GM21423 (cell line): ENCODE results near the gene ITPK1.

Experiments used
- ATAC-seq: cut with Tn5 transposase; IDR thresholded peaks from one replicate; pipeline ENCODE4 v1.9.1; 2021; ENCODE audit warnings: mild to moderate bottlenecking, moderate library complexity; ENCODE audit not compliant: unreplicated experiment

The ITPK1 gene

DNA sequence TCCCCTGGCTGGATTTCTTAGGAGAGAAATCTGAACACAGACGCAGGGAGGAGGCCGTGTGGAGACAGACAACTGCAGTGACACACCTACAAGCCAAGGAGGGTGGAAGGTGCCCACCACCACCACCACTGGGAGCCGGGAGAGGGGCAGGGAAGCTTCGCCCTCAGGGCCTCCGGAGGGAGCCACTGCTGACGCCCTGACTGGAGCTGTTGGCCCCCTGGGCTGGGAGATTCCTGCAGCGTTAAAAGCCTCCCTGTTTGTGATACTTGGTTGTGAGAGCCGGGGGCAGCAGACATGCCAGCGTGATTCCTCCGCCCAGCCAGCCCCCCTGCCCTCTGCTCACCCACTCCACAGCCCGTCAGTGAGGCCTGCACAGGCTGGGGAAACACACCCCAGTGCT, 120.8 kb downstream of the ITPK1 start:
- ATAC-seq, result no peak

GRCh38 chr14:92994131-92994676, 121.5 kb downstream of the ITPK1 start:
- ATAC-seq, result no peak

- no peak for ATAC-seq
These were observed 122.4 kb downstream of the ITPK1 start for GRCh38 chr14:92993302-92993701.

DNA sequence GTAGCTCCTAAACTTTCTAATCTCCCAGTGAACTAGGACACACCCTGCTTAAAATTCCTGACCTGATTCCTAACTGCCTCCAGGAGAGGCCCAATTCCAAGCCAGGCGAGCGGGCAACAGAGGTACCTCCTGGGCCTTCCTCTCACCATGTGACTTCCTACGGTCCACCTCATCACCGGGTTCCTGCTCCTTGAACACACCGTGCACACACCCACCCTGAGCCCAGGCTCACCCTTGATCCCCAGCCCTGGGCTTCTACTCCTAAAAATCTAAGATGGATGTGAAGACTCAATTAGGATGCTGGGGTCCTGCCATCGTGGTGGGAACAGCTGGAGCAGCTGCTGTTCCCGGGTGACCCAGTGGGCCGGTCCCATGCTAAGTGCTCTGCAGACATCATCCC, 124.2 kb downstream of the ITPK1 start:
- no peak for ATAC-seq

DNA sequence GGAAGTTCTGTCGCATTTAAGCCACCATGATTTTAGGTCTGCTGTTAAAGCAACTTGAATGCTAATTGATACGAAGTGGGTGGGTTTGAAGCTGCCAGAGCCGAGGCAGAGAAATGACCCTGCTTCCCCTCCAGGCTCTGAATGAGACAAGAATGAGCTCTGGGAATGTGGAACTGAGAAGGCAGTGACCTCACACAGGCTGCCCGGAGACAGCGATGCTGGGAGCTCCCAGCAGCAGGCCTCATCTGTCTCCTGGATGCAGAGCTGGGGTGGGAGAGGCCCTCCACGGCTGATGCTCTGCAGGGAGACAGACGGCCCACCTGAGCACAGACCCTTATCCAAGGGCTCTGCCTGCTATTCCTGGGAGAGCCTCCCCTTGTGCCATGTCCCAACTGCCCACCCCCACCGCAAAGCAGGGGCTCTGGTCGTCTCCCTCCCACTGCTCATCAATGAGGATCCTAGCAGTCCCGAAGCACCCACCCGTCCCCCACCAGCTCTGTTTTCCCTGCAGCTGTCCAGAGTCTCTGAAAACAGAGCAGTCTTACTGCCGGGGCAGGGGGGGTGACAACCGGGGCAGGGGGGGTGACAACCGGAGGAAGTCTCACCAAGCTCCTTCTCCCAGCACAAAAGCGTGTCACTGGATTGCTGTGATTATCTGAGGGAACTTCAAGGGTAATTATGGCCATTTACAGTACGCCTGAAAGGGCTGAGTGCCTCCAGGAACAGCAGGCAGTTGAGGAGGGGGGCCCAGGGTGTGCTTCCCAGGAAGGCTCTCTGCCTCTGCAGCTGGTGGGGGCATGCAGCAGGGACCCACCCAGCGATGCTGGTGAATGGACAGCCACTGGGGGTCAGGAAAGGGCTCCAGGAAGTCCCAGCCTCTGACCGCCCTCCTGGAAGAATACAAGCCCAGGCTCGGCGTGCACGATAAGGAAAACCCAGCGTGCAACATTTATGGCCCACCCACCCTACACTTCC, 125.0 kb downstream of the ITPK1 start:
- ATAC-seq, result no peak

DNA sequence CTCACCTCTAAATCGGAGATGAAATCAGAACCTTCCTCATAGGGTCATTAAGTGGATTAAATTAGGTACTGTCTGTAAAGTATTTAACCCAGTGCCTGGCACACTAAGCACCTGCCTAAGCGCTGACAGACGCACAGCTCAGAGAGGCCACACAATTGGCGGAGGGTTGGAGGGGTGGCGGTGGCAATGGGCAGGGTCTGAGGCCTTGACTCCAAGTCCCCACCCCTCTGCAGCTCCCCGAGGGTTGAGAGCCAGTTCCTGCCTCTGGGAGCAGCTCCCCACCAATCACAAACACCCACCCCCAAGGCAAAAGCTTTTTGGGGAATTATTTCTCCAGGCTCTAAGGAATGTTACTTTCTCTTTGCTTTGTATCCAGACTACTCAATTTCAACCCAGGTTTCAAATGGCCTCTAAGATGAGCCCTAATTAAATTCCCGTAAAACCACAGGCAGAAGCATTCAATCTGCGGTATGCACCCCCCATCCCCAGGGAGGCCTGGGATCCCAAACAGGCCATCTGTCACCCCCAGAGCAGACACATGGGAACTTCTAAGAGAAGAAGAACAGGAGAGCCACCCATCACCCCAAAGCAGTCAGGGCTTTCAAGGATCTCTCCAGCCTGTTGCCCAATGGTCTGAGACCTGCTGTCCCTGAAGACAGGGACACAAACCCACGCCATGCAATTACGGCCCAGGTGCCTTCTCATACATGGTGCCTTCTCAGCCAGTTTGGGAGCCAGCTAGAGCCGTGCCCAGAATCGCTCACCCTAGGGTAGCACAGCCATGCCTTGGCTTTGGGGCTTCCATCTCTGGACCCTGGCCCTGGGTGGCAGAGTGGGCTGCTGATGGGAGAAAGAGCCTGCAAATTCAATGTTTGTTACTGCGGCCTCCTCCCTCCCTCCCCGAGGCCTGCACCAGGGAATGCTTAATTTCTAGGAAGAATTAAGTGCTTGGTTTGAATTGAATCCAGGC, 126.7 kb downstream of the ITPK1 start:
- ATAC-seq, result no peak

GRCh38 chr14:92987713-92988510, 127.8 kb downstream of the ITPK1 start:
- no peak for ATAC-seq

DNA sequence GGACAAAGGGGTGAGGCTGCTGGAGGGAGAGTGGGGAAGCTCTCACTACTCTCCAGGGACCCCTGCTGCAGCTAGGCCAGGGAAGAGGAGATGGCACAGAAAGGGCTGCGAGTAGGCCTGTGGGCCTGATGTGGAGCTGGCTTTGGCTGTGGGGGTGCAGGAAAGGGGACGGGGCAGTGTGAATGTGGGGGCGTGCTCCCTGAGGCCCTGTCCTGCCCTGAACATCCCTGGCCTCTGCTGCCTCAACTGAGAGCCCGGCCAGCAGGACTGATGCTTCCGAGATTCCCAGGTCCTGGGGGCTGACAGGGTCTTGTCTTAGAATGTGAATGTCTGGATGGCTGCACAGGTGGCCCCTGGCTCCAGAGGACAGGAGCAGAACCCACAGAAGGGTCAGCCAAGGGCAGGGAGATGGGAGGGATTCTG, 128.6 kb downstream of the ITPK1 start:
- no peak for ATAC-seq

DNA sequence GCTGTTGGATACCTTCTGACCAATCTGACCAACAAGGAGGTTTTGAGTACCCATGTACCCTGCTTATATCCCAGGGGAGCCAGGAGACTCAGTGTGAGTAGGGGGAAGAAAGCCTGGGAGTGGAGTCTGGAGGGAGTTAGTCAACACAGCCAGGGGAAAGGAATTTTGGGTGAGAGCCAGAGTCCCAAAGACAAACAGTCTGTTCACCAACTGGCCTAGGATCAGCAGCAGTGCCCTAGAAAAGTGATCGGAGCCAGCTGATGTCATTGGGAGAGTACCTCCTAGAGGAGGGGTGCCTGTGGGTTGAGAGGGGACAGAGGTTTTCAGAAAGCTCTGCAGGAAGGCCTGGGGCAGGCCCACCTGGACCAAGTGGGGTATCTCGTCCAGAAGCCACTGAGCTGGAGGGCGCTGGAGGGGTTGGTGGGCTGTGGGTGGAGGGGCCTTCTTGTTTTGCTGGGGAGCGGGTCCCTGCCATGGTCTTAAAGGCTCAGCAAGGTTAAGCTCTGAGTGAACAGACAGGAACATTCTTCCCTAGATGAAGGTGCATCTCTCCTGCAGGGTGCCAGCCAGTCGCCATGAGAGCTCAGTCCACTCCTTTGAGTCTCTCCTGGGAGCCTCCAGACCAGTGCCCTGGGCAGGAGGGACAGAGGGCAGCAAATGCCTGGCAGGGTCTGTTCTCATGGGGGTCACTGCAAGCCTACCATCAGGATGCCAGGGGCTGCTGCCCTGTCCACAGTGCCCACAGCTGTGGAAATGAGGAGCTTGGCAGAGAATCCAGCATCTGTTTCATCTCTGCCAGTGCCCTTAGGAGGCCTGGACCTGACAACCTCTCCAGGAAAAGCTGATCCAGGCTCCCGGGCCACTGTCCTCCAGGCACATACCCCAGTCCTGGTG, 129.2 kb downstream of the ITPK1 start:
- ATAC-seq, result no peak

GRCh38 chr14:92985521-92985920, 130.2 kb downstream of the ITPK1 start:
- ATAC-seq, result no peak

DNA sequence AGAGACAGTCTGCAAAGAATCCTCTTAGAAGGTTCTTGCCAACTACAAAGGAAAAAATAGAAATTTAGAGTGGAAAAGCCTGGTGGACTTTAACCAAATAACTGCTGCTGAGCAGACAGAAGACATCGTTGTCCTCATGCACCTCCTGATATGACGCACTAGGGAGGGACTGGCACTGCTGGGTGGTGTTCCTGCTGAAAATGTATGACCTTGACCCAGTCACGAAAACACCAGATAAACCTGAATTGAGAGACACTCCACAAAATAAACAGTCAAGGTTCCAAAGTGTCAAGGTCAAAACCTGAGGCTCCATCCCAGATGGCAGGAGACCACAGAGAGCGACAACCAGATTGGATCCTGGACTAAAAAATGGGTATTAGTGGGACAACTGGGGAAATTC, 130.8 kb downstream of the ITPK1 start:
- ATAC-seq, result no peak

GRCh38 chr14:92984082-92984788, 131.5 kb downstream of the ITPK1 start:
- no peak for ATAC-seq

DNA sequence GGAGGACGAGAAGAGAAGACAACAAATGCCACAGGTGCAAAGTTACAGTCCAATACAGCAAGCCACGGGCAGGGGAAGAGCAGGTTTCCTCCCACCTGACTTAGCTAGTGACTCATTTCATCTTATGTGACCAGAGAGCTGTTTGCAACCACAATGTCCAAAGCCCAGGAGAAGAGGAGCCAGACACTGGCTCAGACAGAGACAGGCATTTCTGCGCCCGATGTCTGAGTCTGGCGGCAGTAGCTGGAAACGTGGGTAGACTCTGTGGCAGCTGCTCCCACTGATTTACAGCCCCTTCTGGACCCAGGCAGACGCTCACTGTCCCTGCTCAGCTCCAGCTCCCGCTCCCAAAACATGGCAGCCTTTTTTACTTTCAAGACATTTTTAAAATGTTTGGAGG, 132.8 kb downstream of the ITPK1 start:
- ATAC-seq, result no peak

DNA sequence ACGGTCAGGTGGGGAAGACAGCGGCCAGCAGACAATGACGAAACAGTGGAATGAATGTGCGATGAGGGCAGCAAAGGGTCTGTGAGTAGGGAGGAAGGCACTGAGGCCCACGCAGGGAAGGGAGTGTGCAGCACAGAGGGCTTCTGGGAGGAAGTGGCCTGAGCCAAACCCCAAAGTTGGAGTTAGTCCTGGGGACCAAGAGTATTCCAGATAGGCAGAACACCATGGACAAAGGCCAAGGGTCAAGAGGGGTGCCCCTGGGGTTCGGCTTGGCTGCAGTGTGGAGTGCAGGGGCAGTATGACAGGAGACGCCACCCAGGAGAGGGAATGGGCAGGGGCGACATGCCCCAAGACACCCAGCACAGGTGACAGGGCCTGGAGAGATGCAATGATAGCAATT, 134.0 kb downstream of the ITPK1 start:
- ATAC-seq, result no peak

DNA sequence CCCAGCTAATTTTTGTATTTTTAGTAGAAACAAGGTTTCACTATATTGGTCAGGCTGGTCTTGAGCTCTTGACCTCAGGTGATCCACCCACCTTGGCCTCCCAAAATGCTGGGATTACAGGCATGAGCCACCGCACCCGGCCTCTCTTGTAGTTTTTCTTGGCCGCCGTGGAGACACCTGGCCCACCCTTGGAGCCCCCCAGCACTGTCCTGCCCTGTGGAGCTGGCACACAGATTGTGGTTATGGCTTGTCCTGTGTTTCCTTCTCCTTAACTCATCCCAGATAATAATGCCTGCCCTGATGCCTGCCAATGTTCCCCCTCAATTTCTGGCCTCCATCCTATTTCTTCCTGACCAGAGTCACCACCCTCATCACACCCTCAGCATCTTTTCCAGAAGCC, 134.9 kb downstream of the ITPK1 start:
- no peak for ATAC-seq

- ATAC-seq, result no peak
These were observed 137.3 kb downstream of the ITPK1 start for GRCh38 chr14:92978229-92979021.

DNA sequence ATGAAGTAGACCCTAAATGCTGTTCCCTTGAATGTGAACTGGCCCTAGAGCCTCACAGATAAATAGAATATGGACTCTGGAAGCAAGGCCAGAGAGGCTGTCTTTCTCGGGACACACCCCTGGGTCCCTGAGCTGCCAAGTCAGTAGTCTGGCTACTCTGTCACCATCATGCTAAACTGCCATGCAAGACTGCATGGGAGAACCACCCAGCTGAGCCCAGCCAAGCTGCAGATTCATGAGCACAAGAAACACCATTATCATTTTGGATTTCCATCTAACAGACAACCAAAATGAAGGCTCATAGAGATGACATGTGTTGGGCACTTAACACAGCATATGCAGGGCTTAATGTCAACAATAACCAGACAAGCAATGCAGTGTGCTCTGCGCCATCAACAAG, 139.5 kb downstream of the ITPK1 start:
- no peak for ATAC-seq
